Measurements from ENCODE around the gene OAS2. TPM values are rescaled to one million over a fixed set of nuclear protein-coding genes. Genes with fewer than 3 reads are reported as not detected.

OAS2 gene
- total RNA-seq, 1 donor from 2014 or later = not detected

DNA sequence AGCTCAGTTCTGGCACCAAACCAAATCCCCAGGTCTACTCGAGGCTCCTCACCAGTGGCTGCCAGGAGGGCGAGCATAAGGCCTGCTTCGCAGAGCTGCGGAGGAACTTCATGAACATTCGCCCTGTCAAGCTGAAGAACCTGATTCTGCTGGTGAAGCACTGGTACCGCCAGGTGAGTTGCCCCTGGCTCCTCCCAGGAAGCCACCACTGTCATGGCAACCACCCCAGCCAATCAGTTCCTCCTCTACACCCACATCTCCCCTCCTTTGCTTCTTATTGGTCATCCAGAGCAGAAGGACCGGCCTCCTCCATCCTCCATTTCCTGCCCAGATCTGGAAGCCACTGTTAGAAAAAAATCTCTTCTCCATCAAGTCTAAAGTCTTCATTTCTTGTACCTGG is 17.2 kb upstream of the OAS2 start:
- no peak for DNase-seq (ENCODE audit: low read depth, low spot score)
- no peak overlapping the region for H3K4me3 Mint-ChIP-seq
- H3K27ac Mint-ChIP-seq (ENCODE audit: unreplicated experiment) = no peak overlapping the region
- peaks cover 3% of the 10 kb centered on the region for H3K36me3 Mint-ChIP-seq (ENCODE audit: low read depth)
- H3K4me1 Mint-ChIP-seq = no peaks in the 10 kb centered on the region
- peaks cover 10% of the 10 kb centered on the region for H3K9me3 Mint-ChIP-seq
- TF ChIP-seq, protein P1, sequence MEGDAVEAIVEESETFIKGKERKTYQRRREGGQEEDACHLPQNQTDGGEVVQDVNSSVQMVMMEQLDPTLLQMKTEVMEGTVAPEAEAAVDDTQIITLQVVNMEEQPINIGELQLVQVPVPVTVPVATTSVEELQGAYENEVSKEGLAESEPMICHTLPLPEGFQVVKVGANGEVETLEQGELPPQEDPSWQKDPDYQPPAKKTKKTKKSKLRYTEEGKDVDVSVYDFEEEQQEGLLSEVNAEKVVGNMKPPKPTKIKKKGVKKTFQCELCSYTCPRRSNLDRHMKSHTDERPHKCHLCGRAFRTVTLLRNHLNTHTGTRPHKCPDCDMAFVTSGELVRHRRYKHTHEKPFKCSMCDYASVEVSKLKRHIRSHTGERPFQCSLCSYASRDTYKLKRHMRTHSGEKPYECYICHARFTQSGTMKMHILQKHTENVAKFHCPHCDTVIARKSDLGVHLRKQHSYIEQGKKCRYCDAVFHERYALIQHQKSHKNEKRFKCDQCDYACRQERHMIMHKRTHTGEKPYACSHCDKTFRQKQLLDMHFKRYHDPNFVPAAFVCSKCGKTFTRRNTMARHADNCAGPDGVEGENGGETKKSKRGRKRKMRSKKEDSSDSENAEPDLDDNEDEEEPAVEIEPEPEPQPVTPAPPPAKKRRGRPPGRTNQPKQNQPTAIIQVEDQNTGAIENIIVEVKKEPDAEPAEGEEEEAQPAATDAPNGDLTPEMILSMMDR (conservative IDR thresholded peaks at IDR 0.05) = no peak
- peaks cover 33% of the 10 kb centered on the region for H3K27me3 Mint-ChIP-seq (ENCODE audit: low read depth)

- DNase-seq (ENCODE audit: low read depth, low spot score) = no peak
These were observed 16.8 kb upstream of the OAS2 start for GRCh38 chr12:112961536-112961935.

DNA sequence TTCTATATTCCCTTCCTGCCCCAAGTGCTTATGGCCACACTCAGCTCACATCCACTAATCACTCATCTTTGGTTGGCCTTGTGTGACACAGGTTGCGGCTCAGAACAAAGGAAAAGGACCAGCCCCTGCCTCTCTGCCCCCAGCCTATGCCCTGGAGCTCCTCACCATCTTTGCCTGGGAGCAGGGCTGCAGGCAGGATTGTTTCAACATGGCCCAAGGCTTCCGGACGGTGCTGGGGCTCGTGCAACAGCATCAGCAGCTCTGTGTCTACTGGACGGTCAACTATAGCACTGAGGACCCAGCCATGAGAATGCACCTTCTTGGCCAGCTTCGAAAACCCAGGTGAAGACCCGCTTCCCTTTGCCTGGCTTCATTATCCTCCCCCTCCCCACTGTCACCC is 15.8 kb upstream of the OAS2 start:
- Mint-ChIP-seq H3K9me3 (peaks cover 10% of the 10 kb centered on the region), H3K4me1 (no peaks in the 10 kb centered on the region), H3K27me3 (ENCODE audit: low read depth) (peaks cover 20% of the 10 kb centered on the region), H3K4me3 (no peak overlapping the region), H3K36me3 (ENCODE audit: low read depth) (peaks cover 2% of the 10 kb centered on the region), H3K27ac (ENCODE audit: unreplicated experiment) (no peak overlapping the region)
- DNase-seq (ENCODE audit: low read depth, low spot score) = no peak
- TF ChIP-seq, protein P1 (conservative IDR thresholded peaks at IDR 0.05) = no peak

More at GRCh38 chr12:112961536-112961935, 16.8 kb upstream of the OAS2 start:
- Mint-ChIP-seq H3K27ac (ENCODE audit: unreplicated experiment) (no peak overlapping the region), H3K9me3 (peaks cover 10% of the 10 kb centered on the region), H3K27me3 (ENCODE audit: low read depth) (peaks cover 29% of the 10 kb centered on the region), H3K36me3 (ENCODE audit: low read depth) (peaks cover 3% of the 10 kb centered on the region), H3K4me3 (no peak overlapping the region), H3K4me1 (no peaks in the 10 kb centered on the region)
- TF ChIP-seq, protein P1 (conservative IDR thresholded peaks at IDR 0.05) = no peak

DNA sequence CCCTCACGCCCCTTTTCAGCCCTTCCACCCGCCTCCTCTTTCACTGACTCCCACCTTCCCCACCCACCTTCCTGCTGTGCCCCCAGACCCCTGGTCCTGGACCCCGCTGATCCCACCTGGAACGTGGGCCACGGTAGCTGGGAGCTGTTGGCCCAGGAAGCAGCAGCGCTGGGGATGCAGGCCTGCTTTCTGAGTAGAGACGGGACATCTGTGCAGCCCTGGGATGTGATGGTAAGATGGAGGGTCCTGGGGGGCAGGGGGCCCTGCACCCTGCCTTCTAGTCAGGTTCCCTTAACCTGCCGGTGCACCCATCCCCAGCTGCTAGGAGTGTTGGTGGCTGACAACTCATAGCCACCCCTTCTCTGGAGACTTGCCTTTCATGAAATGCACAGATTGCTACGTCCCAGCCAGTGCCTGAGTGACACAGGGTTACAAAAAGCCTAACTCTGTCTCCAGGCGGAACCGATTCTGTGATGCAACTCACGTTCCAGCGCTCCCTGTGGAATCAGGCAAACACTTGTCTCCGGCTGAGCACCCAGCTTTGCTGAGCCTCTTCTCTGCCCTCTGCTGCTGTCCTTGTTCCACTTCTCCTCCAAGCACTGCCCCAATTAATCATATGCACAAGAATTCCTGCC is 15.0 kb upstream of the OAS2 start:
- no peak overlapping the region for H3K4me3 Mint-ChIP-seq
- no peak overlapping the region for H3K27ac Mint-ChIP-seq (ENCODE audit: unreplicated experiment)
- H3K27me3 Mint-ChIP-seq (ENCODE audit: low read depth) = peaks cover 15% of the 10 kb centered on the region
- H3K4me1 Mint-ChIP-seq = no peaks in the 10 kb centered on the region
- no peak for DNase-seq (ENCODE audit: low read depth, low spot score)
- TF ChIP-seq, protein P1 (conservative IDR thresholded peaks at IDR 0.05) = no peak
- peaks cover 5% of the 10 kb centered on the region for H3K9me3 Mint-ChIP-seq
- no peaks in the 10 kb centered on the region for H3K36me3 Mint-ChIP-seq (ENCODE audit: low read depth)

DNA sequence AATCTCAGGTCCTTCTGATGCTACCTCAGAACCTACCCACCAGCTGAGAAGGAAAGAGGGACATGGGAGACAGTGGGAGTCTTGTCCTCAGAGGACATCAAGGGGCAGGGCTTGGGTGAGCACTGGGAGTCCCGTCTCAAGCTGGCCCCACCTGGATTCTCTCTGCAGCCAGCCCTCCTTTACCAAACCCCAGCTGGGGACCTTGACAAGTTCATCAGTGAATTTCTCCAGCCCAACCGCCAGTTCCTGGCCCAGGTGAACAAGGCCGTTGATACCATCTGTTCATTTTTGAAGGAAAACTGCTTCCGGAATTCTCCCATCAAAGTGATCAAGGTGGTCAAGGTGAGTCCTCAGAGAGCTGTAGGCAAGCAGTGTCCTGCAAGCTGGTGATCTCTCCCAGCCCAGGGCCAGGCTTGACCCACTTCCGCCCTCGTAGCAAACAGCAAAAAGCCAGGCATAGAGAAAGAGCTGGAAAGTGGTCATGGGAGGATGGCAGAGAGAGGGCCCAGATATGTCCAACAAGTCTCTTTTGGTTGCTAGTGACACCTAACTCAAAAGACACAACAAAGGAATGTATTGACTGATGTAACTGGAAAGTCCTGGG is 14.2 kb upstream of the OAS2 start:
- Mint-ChIP-seq H3K27me3 (ENCODE audit: low read depth) (peaks cover 15% of the 10 kb centered on the region), H3K9me3 (peaks cover 5% of the 10 kb centered on the region), H3K4me3 (no peak overlapping the region), H3K4me1 (no peaks in the 10 kb centered on the region), H3K36me3 (ENCODE audit: low read depth) (no peaks in the 10 kb centered on the region), H3K27ac (ENCODE audit: unreplicated experiment) (no peak overlapping the region)
- no peak for DNase-seq (ENCODE audit: low read depth, low spot score)
- TF ChIP-seq, protein P1 (conservative IDR thresholded peaks at IDR 0.05) = no peak

All from neural crest cell (in vitro differentiated cells).